ENCODE results near the gene RPLP2.
A peak's percentile ranks its signal among the peaks of the same experiment; 100 is the strongest.

RPLP2 gene

DNA sequence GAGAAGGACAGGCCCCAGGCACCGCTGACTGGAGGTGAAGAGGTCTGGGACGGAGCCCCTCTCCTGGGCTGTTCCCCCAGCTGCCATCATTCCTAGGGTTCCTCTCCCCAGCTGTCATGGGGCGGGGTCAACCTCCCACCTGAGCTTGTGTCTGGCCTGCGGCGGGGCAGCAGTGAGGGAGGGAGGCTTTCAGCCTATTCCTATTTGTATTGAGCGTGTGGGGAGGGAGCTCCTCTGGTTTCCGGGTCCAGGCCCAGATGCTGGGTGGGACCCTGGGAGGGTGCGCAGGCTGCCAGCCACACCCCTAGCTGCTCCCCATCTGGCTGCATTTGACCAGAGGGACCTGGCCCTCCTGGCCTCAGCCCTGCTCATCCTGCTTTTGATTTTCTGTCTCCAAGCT, 46.6 kb downstream of the RPLP2 start:
- Histone ChIP-seq H3K4me1 (ENCODE audit: control insufficient read depth, insufficient read depth, low read length) (no peaks in the 10 kb centered on the region), H3K4me3 (ENCODE audit: low read depth, low read length) (no peak overlapping the region), H3K27ac (ENCODE audit: extremely low read depth, low read depth, low read length) (no peak overlapping the region), H3K36me3 (ENCODE audit: control insufficient read depth in 2 of 2, insufficient read depth in 1 of 2, low read length in 2 of 2) (no peaks in the 10 kb centered on the region), H3K9me3 (ENCODE audit: control insufficient read depth, insufficient read depth, low read depth, low read length) (no peaks in the 10 kb centered on the region)
- ChIA-PET CTCF (interaction anchor here (1.1 to 2.5 kb wide), 3 partner anchors 8 to 194 kb away, joined by 3 to 10 read pairs (median 6); no protein-coding TSS in a partner anchor), POLR2A (interaction anchor here (0.6 to 1.3 kb wide), 4 partner anchors 9 to 37 kb away, joined by 3 to 7 read pairs (median 4); partner anchors contain the start of gene TSPAN4)
- TF ChIP-seq KLF9 (tag by site-specific recombination; IDR thresholded peaks at IDR 0.05; ENCODE audit: low read depth) (no peak), ZFP41 (tag by site-specific recombination; IDR thresholded peaks at IDR 0.05; ENCODE audit: borderline replicate concordance) (no peak), GLIS2 (tag by site-specific recombination; IDR thresholded peaks at IDR 0.05) (peak; percentile 27; the same call in 1 of the 2 replicates), GLIS1 (tag by site-specific recombination; IDR thresholded peaks at IDR 0.05) (peak; percentile 48; the same call in 1 of the 2 replicates), SP3 (tag by site-specific recombination; IDR thresholded peaks at IDR 0.05) (no peak), GLI2 (tag by site-specific recombination; IDR thresholded peaks at IDR 0.05; ENCODE audit: borderline replicate concordance, low read depth) (no peak), ZBTB48 (tag by site-specific recombination; IDR thresholded peaks at IDR 0.05) (no peak), IKZF3 (tag by site-specific recombination; IDR thresholded peaks at IDR 0.05) (no peak), KLF1 (tag by site-specific recombination; IDR thresholded peaks at IDR 0.05) (peak; percentile 73)
- TF ChIP-seq, protein P1, sequence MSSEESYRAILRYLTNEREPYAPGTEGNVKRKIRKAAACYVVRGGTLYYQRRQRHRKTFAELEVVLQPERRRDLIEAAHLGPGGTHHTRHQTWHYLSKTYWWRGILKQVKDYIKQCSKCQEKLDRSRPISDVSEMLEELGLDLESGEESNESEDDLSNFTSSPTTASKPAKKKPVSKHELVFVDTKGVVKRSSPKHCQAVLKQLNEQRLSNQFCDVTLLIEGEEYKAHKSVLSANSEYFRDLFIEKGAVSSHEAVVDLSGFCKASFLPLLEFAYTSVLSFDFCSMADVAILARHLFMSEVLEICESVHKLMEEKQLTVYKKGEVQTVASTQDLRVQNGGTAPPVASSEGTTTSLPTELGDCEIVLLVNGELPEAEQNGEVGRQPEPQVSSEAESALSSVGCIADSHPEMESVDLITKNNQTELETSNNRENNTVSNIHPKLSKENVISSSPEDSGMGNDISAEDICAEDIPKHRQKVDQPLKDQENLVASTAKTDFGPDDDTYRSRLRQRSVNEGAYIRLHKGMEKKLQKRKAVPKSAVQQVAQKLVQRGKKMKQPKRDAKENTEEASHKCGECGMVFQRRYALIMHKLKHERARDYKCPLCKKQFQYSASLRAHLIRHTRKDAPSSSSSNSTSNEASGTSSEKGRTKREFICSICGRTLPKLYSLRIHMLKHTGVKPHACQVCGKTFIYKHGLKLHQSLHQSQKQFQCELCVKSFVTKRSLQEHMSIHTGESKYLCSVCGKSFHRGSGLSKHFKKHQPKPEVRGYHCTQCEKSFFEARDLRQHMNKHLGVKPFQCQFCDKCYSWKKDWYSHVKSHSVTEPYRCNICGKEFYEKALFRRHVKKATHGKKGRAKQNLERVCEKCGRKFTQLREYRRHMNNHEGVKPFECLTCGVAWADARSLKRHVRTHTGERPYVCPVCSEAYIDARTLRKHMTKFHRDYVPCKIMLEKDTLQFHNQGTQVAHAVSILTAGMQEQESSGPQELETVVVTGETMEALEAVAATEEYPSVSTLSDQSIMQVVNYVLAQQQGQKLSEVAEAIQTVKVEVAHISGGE (tag by site-specific recombination; conservative IDR thresholded peaks at IDR 0.05; ENCODE audit: low read depth): no peak
- TF ChIP-seq, protein P2, sequence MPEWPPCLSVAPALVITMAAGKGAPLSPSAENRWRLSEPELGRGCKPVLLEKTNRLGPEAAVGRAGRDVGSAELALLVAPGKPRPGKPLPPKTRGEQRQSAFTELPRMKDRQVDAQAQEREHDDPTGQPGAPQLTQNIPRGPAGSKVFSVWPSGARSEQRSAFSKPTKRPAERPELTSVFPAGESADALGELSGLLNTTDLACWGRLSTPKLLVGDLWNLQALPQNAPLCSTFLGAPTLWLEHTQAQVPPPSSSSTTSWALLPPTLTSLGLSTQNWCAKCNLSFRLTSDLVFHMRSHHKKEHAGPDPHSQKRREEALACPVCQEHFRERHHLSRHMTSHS (tag by site-specific recombination; IDR thresholded peaks at IDR 0.05): no peak
- TF ChIP-seq, protein P3, sequence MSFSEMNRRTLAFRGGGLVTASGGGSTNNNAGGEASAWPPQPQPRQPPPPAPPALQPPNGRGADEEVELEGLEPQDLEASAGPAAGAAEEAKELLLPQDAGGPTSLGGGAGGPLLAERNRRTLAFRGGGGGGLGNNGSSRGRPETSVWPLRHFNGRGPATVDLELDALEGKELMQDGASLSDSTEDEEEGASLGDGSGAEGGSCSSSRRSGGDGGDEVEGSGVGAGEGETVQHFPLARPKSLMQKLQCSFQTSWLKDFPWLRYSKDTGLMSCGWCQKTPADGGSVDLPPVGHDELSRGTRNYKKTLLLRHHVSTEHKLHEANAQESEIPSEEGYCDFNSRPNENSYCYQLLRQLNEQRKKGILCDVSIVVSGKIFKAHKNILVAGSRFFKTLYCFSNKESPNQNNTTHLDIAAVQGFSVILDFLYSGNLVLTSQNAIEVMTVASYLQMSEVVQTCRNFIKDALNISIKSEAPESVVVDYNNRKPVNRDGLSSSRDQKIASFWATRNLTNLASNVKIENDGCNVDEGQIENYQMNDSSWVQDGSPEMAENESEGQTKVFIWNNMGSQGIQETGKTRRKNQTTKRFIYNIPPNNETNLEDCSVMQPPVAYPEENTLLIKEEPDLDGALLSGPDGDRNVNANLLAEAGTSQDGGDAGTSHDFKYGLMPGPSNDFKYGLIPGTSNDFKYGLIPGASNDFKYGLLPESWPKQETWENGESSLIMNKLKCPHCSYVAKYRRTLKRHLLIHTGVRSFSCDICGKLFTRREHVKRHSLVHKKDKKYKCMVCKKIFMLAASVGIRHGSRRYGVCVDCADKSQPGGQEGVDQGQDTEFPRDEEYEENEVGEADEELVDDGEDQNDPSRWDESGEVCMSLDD (tag by site-specific recombination; IDR thresholded peaks at IDR 0.05): no peak
- TF ChIP-seq, protein P4, sequence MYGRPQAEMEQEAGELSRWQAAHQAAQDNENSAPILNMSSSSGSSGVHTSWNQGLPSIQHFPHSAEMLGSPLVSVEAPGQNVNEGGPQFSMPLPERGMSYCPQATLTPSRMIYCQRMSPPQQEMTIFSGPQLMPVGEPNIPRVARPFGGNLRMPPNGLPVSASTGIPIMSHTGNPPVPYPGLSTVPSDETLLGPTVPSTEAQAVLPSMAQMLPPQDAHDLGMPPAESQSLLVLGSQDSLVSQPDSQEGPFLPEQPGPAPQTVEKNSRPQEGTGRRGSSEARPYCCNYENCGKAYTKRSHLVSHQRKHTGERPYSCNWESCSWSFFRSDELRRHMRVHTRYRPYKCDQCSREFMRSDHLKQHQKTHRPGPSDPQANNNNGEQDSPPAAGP (tag by site-specific recombination; IDR thresholded peaks at IDR 0.05): no peak

DNA sequence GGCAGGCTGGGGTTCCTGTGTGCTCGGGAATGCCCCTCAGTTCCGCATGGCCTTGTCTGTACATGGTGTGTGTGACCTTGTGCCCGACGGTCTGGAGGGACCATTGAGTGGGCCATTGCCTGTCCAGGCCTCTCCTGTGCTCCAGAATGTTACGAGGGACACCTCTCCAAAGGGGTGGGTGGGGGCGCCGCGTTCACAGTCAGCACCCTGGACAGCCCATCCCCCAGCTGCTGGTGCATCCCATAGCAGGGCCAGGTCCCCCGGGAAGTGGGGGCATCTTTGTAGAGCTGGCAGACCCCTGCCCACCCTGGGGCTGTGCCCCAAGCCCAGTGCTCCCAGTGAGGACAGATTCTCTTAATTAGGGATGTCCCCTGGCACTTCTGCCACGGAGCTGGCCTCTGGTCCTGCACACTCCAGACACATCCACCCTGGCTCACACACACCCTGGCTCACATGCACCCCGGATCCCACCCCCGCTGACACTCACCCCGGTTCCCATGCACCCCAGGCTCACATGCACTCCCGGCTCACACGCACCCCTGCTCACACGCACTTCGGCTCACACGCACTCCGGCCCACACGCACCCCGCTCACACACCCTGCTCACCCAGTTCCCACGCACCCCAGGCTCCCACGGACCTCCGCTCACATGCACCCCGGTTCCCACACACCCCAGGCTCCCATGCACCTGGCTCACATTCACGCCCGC, 48.4 kb downstream of the RPLP2 start:
- no peaks in the 10 kb centered on the region for H3K9me3 ChIP-seq (ENCODE audit: control insufficient read depth, insufficient read depth, low read depth, low read length)
- H3K27ac ChIP-seq (ENCODE audit: extremely low read depth, low read depth, low read length): no peak overlapping the region
- H3K4me1 ChIP-seq (ENCODE audit: control insufficient read depth, insufficient read depth, low read length): no peaks in the 10 kb centered on the region
- no peaks in the 10 kb centered on the region for H3K36me3 ChIP-seq (ENCODE audit: control insufficient read depth in 2 of 2, insufficient read depth in 1 of 2, low read length in 2 of 2)
- CTCF ChIA-PET: interaction anchor here (0.5 to 2.5 kb wide), 4 partner anchors 10 to 193 kb away, joined by 3 to 10 read pairs (median 6); no protein-coding TSS in a partner anchor
- H3K4me3 ChIP-seq (ENCODE audit: low read depth, low read length): no peak overlapping the region
- POLR2A ChIA-PET: no interaction called here
- TF ChIP-seq EGR2 (tag by site-specific recombination; IDR thresholded peaks at IDR 0.05; ENCODE audit: low read depth): peak; percentile 20; the same call in 1 of the 2 replicates
- TF ChIP-seq, protein P3 (tag by site-specific recombination; IDR thresholded peaks at IDR 0.05): peak; percentile 96
- TF ChIP-seq, protein P5, sequence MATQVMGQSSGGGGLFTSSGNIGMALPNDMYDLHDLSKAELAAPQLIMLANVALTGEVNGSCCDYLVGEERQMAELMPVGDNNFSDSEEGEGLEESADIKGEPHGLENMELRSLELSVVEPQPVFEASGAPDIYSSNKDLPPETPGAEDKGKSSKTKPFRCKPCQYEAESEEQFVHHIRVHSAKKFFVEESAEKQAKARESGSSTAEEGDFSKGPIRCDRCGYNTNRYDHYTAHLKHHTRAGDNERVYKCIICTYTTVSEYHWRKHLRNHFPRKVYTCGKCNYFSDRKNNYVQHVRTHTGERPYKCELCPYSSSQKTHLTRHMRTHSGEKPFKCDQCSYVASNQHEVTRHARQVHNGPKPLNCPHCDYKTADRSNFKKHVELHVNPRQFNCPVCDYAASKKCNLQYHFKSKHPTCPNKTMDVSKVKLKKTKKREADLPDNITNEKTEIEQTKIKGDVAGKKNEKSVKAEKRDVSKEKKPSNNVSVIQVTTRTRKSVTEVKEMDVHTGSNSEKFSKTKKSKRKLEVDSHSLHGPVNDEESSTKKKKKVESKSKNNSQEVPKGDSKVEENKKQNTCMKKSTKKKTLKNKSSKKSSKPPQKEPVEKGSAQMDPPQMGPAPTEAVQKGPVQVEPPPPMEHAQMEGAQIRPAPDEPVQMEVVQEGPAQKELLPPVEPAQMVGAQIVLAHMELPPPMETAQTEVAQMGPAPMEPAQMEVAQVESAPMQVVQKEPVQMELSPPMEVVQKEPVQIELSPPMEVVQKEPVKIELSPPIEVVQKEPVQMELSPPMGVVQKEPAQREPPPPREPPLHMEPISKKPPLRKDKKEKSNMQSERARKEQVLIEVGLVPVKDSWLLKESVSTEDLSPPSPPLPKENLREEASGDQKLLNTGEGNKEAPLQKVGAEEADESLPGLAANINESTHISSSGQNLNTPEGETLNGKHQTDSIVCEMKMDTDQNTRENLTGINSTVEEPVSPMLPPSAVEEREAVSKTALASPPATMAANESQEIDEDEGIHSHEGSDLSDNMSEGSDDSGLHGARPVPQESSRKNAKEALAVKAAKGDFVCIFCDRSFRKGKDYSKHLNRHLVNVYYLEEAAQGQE (tag by site-specific recombination; IDR thresholded peaks at IDR 0.05): peak; percentile 90

Data from HEK293 (cell line).